K562 (cell line): Measurements from ENCODE around the gene LRFN4. TPM values are rescaled to one million over a fixed set of nuclear protein-coding genes. Genes with fewer than 3 reads are reported as not detected.

ENCODE experiments used
- ATAC-seq: fragments of 200-7000 bp; cut with Tn5 transposase; 3 replicates; pipeline ENCODE4 v1.9.1; 2020; ENCODE audit warnings: moderate library complexity
- BruUV-seq: library from RNA; stranded (reverse); fragments of 400-500 nt; replicated peaks from 2 replicates; lab custom pipeline; 2021; lab: Mats Ljungman, UMichigan
- CTCF ChIA-PET: fragments of 300-600 bp; formaldehyde crosslinking; extraction: SDS; loops from one replicate; lab custom pipeline; 2021; ENCODE audit warnings: low intra/inter-chr PET ratio; lab: Yijun Ruan, JAX
- POLR2A ChIA-PET: fragments of 300-600, 350-650 bp; sonication (Branson Sonifier 250); formaldehyde crosslinking; extraction: SDS; loops from one replicate; lab custom pipeline; 2021; ENCODE audit warnings: antibody characterized with exemption, inconsistent platforms; lab: Yijun Ruan, JAX
- DNase-seq, 4 experiments: peaks; one replicate each; pipeline versions ENCODE4 v3.0.0 to v3.0.0-alpha.2; 2011 to 2018; ENCODE audit warnings: low spot score in 3 of 4, mixed read lengths in 3 of 4; ENCODE audit errors: extremely low read depth in 1 of 4
- FAIRE-seq: peaks from 2 replicates; lab custom pipeline; 2011; peaks lifted over from hg19 to GRCh38; lab: Jason Lieb, UNC
- H2AFZ ChIP-seq: 2 replicates; pipeline ENCODE4 v1.6.0; 2011; ENCODE audit warnings: low read depth, low read length, control low read depth, inconsistent platforms
- H3K27ac ChIP-seq: fragments of 200-600 bp; 3 replicates; pipeline ENCODE4 v1.8.0; 2011; ENCODE audit warnings: low read depth, mild to moderate bottlenecking, control low read depth, inconsistent platforms, low read length, moderate library complexity, mixed read lengths; ENCODE audit errors: extremely low read depth
- H3K27me3 ChIP-seq, 2 experiments: fragments of 300-600 bp in 1 of 2; 2 replicates in 1 of 2; 3 replicates in 1 of 2; pipeline versions ENCODE4 v1.6.0 to v1.8.0; 2011; ENCODE audit warnings: inconsistent platforms in 2 of 2, low read length in 2 of 2, mild to moderate bottlenecking in 1 of 2, mixed read lengths in 1 of 2, moderate library complexity in 1 of 2; ENCODE audit not compliant: control insufficient read depth in 2 of 2, insufficient read depth in 2 of 2
- H3K36me3 ChIP-seq: fragments of 300-600 bp; 3 replicates; pipeline ENCODE4 v1.8.0; 2011; ENCODE audit warnings: mild to moderate bottlenecking, low read length, inconsistent platforms; ENCODE audit not compliant: control insufficient read depth, insufficient read depth
- H3K4me1 ChIP-seq, 2 experiments: fragments of 200-600 bp in 1 of 2; replicated peaks in 1 of 2; 2 replicates in 1 of 2; 3 replicates in 1 of 2; pipeline versions ENCODE4 v1.5.1 to v1.8.0; 2011; ENCODE audit warnings: inconsistent platforms in 2 of 2, low read length in 2 of 2, mild to moderate bottlenecking in 1 of 2, mixed read lengths in 1 of 2, moderate library complexity in 1 of 2; ENCODE audit not compliant: control insufficient read depth in 2 of 2, insufficient read depth in 2 of 2
- H3K4me2 ChIP-seq: 2 replicates; pipeline ENCODE4 v1.6.1; 2011; ENCODE audit warnings: low read length, control low read depth, inconsistent platforms, mixed read lengths; ENCODE audit not compliant: insufficient read depth
- H3K4me3 ChIP-seq: fragments of 200-600 bp; sonication (generic), shearing (Covaris generic); 2 replicates; pipeline ENCODE4 v1.5.1; 2016; ENCODE audit warnings: control low read depth, inconsistent platforms
- H3K79me2 ChIP-seq: fragments of 200-600 bp; 3 replicates; pipeline ENCODE4 v1.8.0; 2011; ENCODE audit warnings: low read length, inconsistent platforms; ENCODE audit not compliant: control insufficient read depth, insufficient read depth
- H3K9ac ChIP-seq, 2 experiments: 2 replicates each; pipeline versions ENCODE4 v1.6.0 to v1.6.1; 2011; ENCODE audit warnings: low read depth in 2 of 2, low read length in 2 of 2, control low read depth in 1 of 2, inconsistent platforms in 1 of 2, mild to moderate bottlenecking in 1 of 2, mixed read lengths in 1 of 2; ENCODE audit not compliant: insufficient read depth in 1 of 2
- H3K9me1 ChIP-seq: one replicate; pipeline ENCODE4 v1.6.0; 2011; ENCODE audit warnings: inconsistent platforms, mild to moderate bottlenecking, low read length, moderate library complexity; ENCODE audit not compliant: control insufficient read depth, insufficient read depth
- H3K9me3 ChIP-seq: replicated peaks from 2 replicates; pipeline ENCODE4 v1.5.1; 2011; ENCODE audit warnings: low read depth, low read length, inconsistent platforms; ENCODE audit not compliant: control insufficient read depth, insufficient read depth
- H4K20me1 ChIP-seq: replicated peaks from 2 replicates; pipeline ENCODE4 v1.6.1; 2011; ENCODE audit warnings: low read length, inconsistent platforms, mixed read lengths; ENCODE audit not compliant: control insufficient read depth, insufficient read depth
- HDAC2 ChIP-seq: fragments of 450-650 bp; IDR thresholded peaks from 2 replicates; pipeline ENCODE4 v1.6.1; 2016; ENCODE audit warnings: mild to moderate bottlenecking
- POLR2G ChIP-seq: fragments of 200-400 bp; formaldehyde crosslinking; IDR thresholded peaks from 2 replicates; pipeline ENCODE4 v1.6.1; 2017; ENCODE audit warnings: low read depth, mild to moderate bottlenecking, antibody characterized with exemption, low read length, moderate library complexity
- ZNF12 ChIP-seq: sonication (generic); formaldehyde crosslinking; IDR thresholded peaks from 2 replicates; pipeline ENCODE4 v1.4.0; 2020; ENCODE audit warnings: mild to moderate bottlenecking, missing genetic modification reagents
- WGBS: fragments of 100-300 bp; shearing (Covaris generic); methylation state at CpG from one replicate; pipeline ENCODE4 v1.1.6; 2016; ENCODE audit warnings: low coverage, mixed read lengths; ENCODE audit not compliant: insufficient coverage; ENCODE audit errors: missing lambda C conversion rate; 5-methylcytosine and 5-hydroxymethylcytosine counted together
- in situ Hi-C: fragments of 300-500 bp; cut with MboI; formaldehyde crosslinking; loops from 4 replicates; pipeline ENCODE4 v1.15.0; 2018; ENCODE audit warnings: inconsistent platforms, mixed read lengths
- intact Hi-C: fragments of 100-400 bp; cut with micrococcal nuclease; formaldehyde crosslinking; loops from 2 replicates; pipeline ENCODE4 v1.14.2; 2022
- polyA plus RNA-seq, 8 experiments: library from polyadenylated mRNA; depleted of rRNA in 4 of 8; stranded (reverse) in 5 of 8; unstranded in 3 of 8; fragments of >200 nt; fragmentation: Nextera tagmentation in 2 of 8; fragmentation: Illumina TruSeq in 1 of 8; extraction: Ambion mirVana in 2 of 8; extraction: Trizol in 1 of 8; gene quantifications; 2 replicates each; pipeline versions ENCODE4 v1.2.1 to v1.2.3, GENCODE V29; 2011 to 2014; ENCODE audit warnings: inconsistent platforms in 1 of 8, missing spikeins in 1 of 8
- total RNA-seq, 7 experiments: library from RNA; depleted of rRNA in 6 of 7; stranded (reverse); fragments of >200 nt in 6 of 7; fragmentation: Illumina TruSeq in 2 of 7; extraction: Trizol in 2 of 7; gene quantifications; 2 replicates each; pipeline versions ENCODE4 v1.2.1 to v1.2.3, GENCODE V29; 2011 to 2021; ENCODE audit warnings: low replicate concordance in 1 of 7

Gene LRFN4
- total and polyA plus RNA-seq, 9 of the 15 experiments (the other 6 are each of a cell fraction or from before 2014, with no cell fraction given): 0.10 to 60.1 (median 6.7) TPM

DNA sequence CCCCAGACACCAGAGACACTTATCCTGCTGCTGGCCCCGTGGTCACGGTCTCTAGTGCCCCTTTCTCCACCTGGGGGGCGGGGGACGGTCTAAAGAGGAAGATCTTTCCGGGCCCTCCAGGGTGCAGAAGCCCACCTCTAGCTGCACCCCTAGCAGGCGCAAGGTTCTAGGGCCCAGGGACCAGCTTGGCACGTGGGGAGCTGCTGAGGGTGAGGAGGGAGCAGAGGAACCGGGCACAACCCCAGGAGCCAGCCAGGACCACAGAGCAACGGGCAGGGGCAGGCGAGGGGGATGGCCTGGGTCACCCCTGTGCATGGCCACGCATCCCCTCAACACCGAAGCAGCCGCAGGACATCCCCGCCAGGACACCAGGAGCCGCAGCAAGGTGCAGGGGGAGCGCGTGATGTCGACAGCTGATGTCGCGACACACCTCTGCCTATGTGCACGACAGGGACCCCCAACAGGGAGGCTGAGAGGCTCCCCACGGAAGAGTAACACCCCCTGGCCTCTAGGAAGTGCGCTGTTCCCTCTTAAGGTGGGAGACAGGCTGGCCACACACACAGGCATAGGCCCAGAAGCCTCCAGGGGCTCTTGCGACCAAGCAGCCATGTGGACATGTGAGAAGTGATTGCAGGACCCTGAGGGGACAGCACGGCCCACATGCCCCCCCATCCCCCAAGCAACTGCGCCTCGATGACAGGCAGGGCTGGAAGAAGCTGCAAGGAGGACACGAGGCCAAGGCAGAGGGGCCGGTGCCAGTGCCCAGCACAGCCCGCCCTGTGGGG lies 5.1 kb downstream of the LRFN4 start:
- DNase-seq (no peak), ATAC-seq (no peak), FAIRE-seq (no peak)
- H3K27me3 ChIP-seq: no peaks in the 10 kb centered on the region
- H4K20me1 ChIP-seq: 0 out of 2 replicates have a peak, but pooled peaks cover 3% of the 10 kb centered on the region
- ChIA-PET POLR2A (interaction anchor here (0.6 to 0.7 kb wide), 3 partner anchors 16 to 393 kb away, joined by 3 to 4 read pairs (median 3); no protein-coding TSS in a partner anchor), CTCF (no interaction called here)
- H3K9me1 ChIP-seq: no peaks in the 10 kb centered on the region
- H3K27ac ChIP-seq: no peak overlapping the region
- intact Hi-C loops (no loop called here), in situ Hi-C loops (no loop called here)
- H2AFZ ChIP-seq: no peak overlapping the region
- H3K9me3 ChIP-seq: no peaks in the 10 kb centered on the region
- WGBS: 92% methylated on average over 22 of the region's 30 CpGs
- H3K36me3 ChIP-seq: peaks cover 36% of the 10 kb centered on the region; the same call in 1 of the 3 replicates
- H3K9ac ChIP-seq: peak overlapping the region in 1 of 2 experiments; percentile 17; a peak in 1 of 4 replicates
- H3K79me2 ChIP-seq: peaks cover 16% of the 10 kb centered on the region
- peaks cover 0 to 77% of the 10 kb centered on the region in 2 experiments; a peak in 2 of 5 replicates for H3K4me1 ChIP-seq
- no peak overlapping the region for H3K4me3 ChIP-seq
- TF ChIP-seq ZNF12: no peak
- peak; percentile 49; the same call in 1 of the 2 replicates for TF ChIP-seq POLR2G
- TF ChIP-seq, all 486 proteins: peak for 1
- BruUV-seq: no TSS peak
- H3K4me2 ChIP-seq: no peak overlapping the region

DNA sequence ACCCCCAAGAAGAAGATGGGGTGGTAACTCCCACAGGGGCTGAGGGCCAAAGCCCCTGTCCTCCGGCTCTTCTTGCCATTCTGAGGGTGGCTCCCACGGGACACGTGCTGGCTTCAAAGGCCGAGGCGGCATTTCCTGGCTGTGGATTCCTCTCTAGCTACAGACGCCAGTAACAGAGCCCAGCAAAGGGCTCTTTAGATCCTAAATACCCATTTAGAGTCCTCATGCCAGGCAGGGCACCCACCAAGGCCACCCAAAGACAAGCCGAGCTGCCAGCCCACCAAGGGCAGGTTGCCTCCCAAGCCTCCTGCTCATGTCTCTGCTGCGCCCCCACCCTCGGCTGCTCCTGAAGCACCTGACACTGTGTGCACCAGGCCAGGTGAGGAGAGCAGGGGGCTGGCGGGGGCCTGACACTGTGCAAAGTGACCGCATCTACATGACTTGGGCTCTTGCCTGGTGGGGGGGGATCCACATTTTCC lies 5.7 kb downstream of the LRFN4 start:
- BruUV-seq: no TSS peak
- Histone ChIP-seq H3K27me3 (no peaks in the 10 kb centered on the region), H2AFZ (no peak overlapping the region), H3K4me3 (no peak overlapping the region), H4K20me1 (0 out of 2 replicates have a peak, but pooled peaks cover 3% of the 10 kb centered on the region), H3K9me1 (no peaks in the 10 kb centered on the region), H3K4me1 (peaks cover 0 to 77% of the 10 kb centered on the region in 2 experiments; a peak in 2 of 5 replicates), H3K79me2 (peaks cover 11% of the 10 kb centered on the region), H3K27ac (no peak overlapping the region), H3K9ac (no peak overlapping the region), H3K4me2 (no peak overlapping the region), H3K36me3 (peaks cover 36% of the 10 kb centered on the region; the same call in 1 of the 3 replicates), H3K9me3 (no peaks in the 10 kb centered on the region)
- in situ Hi-C loops (no loop called here), intact Hi-C loops (no loop called here)
- FAIRE-seq (no peak), DNase-seq (no peak), ATAC-seq (no peak)
- ChIA-PET CTCF (no interaction called here), POLR2A (interaction anchor here (0.6 to 0.7 kb wide), 2 partner anchors 21 to 393 kb away, joined by 3 read pairs; no protein-coding TSS in a partner anchor)
- WGBS: 93% methylated on average over 11 of the region's 11 CpGs
- TF ChIP-seq HDAC2 (no peak), POLR2G (0 out of 2 replicates have a peak, but pooled peaks have one; percentile 2)
